Measurements from ENCODE around the gene EMCN. TPM values are rescaled to one million over a fixed set of nuclear protein-coding genes. Genes with fewer than 3 reads are reported as not detected.
A peak's percentile ranks its signal among the peaks of the same experiment; 100 is the strongest.

The EMCN gene
- total and polyA plus RNA-seq, 9 of the 15 experiments (the other 6 are each of a cell fraction or from before 2014, with no cell fraction given) = not detected

- TF ChIP-seq MITF (IDR thresholded peaks at IDR 0.05) (no peak), RBM25 (IDR thresholded peaks at IDR 0.05; ENCODE audit: low read depth, low read length, severe bottlenecking) (no peak), ZNF184 (CRISPR knock-in tag; IDR thresholded peaks at IDR 0.05) (no peak), GTF2A2 (tag; IDR thresholded peaks at IDR 0.05) (no peak)
- H3K9me3 ChIP-seq (replicated peaks; ENCODE audit: control insufficient read depth, insufficient read depth, low read depth, low read length) = no peaks in the 10 kb centered on the region
- H3K27ac ChIP-seq (ENCODE audit: extremely low read depth, low read depth, low read length) = no peak overlapping the region
- no peak for FAIRE-seq
- no peak overlapping the region for H3K9ac ChIP-seq (ENCODE audit: insufficient read depth in 1 of 2, low read depth in 2 of 2, low read length in 2 of 2)
- intact Hi-C loops (cut with micrococcal nuclease) (no loop called here), in situ Hi-C loops (cut with MboI) (no loop called here)
- no peaks in the 10 kb centered on the region for H3K36me3 ChIP-seq (ENCODE audit: control insufficient read depth, insufficient read depth, low read length)
- no peaks in the 10 kb centered on the region for H3K9me1 ChIP-seq (ENCODE audit: control insufficient read depth, insufficient read depth, low read length)
- no peak overlapping the region for H3K4me3 ChIP-seq
- no peaks in the 10 kb centered on the region for H4K20me1 ChIP-seq (replicated peaks; ENCODE audit: control insufficient read depth, insufficient read depth, low read length)
- no TSS peak for BruUV-seq (replicated peaks)
- H3K4me2 ChIP-seq (ENCODE audit: insufficient read depth, low read length) = no peak overlapping the region
- H3K27me3 ChIP-seq (ENCODE audit: control insufficient read depth in 2 of 2, insufficient read depth in 2 of 2, low read length in 2 of 2) = no peaks in the 10 kb centered on the region
- no peaks in the 10 kb centered on the region for H3K79me2 ChIP-seq (ENCODE audit: control insufficient read depth, insufficient read depth, low read length)
- no peak overlapping the region for H2AFZ ChIP-seq (ENCODE audit: low read depth, low read length)
- no peaks in the 10 kb centered on the region for H3K4me1 ChIP-seq (replicated peaks in 1 of 2; ENCODE audit: control insufficient read depth in 2 of 2, insufficient read depth in 2 of 2, low read length in 2 of 2)
- POLR2A ChIA-PET = no interaction called here
- no peak for ATAC-seq
- CTCF ChIA-PET (ENCODE audit: low intra/inter-chr PET ratio) = no interaction called here
- DNase-seq (ENCODE audit: extremely low read depth in 1 of 4, low spot score in 3 of 4) = no peak
Observed at GRCh38 chr4:100497791-100498190, 20.0 kb downstream of the EMCN start.

GRCh38 chr4:100495074-100495473, 22.7 kb downstream of the EMCN start:
- no TSS peak for BruUV-seq (replicated peaks)
- Histone ChIP-seq H3K4me1 (replicated peaks in 1 of 2; ENCODE audit: control insufficient read depth in 2 of 2, insufficient read depth in 2 of 2, low read length in 2 of 2) (no peaks in the 10 kb centered on the region), H2AFZ (ENCODE audit: low read depth, low read length) (no peak overlapping the region), H3K9ac (ENCODE audit: insufficient read depth in 1 of 2, low read depth in 2 of 2, low read length in 2 of 2) (no peak overlapping the region), H3K4me2 (ENCODE audit: insufficient read depth, low read length) (no peak overlapping the region), H3K9me3 (replicated peaks; ENCODE audit: control insufficient read depth, insufficient read depth, low read depth, low read length) (no peaks in the 10 kb centered on the region), H3K79me2 (ENCODE audit: control insufficient read depth, insufficient read depth, low read length) (no peaks in the 10 kb centered on the region), H4K20me1 (replicated peaks; ENCODE audit: control insufficient read depth, insufficient read depth, low read length) (no peaks in the 10 kb centered on the region), H3K27me3 (ENCODE audit: control insufficient read depth in 2 of 2, insufficient read depth in 2 of 2, low read length in 2 of 2) (no peaks in the 10 kb centered on the region), H3K36me3 (ENCODE audit: control insufficient read depth, insufficient read depth, low read length) (no peaks in the 10 kb centered on the region), H3K27ac (ENCODE audit: extremely low read depth, low read depth, low read length) (no peak overlapping the region), H3K9me1 (ENCODE audit: control insufficient read depth, insufficient read depth, low read length) (no peaks in the 10 kb centered on the region), H3K4me3 (no peak overlapping the region)
- 0% methylated on average over 1 of the region's 1 CpG for WGBS (ENCODE audit: insufficient coverage, low coverage, missing lambda C conversion rate)
- FAIRE-seq (no peak), DNase-seq (ENCODE audit: extremely low read depth in 1 of 4, low spot score in 3 of 4) (no peak), ATAC-seq (no peak)
- POLR2A ChIA-PET = no interaction called here
- intact Hi-C loops (cut with micrococcal nuclease) (no loop called here), in situ Hi-C loops (cut with MboI) (no loop called here)
- CTCF ChIA-PET (ENCODE audit: low intra/inter-chr PET ratio) = no interaction called here
- TF ChIP-seq SAFB2 (IDR thresholded peaks at IDR 0.05; ENCODE audit: borderline replicate concordance, low read depth, low read length, severe bottlenecking) (no peak), ZNF316 (IDR thresholded peaks at IDR 0.05) (peak; percentile 30; the same call in 1 of the 2 replicates), ZNF609 (CRISPR knock-in tag; IDR thresholded peaks at IDR 0.05; ENCODE audit: borderline replicate concordance) (no peak), MAFK (IDR thresholded peaks at IDR 0.05; ENCODE audit: low read length) (peak; percentile 16; the same call in 1 of the 2 replicates), ADNP (tag; IDR thresholded peaks at IDR 0.05) (no peak), MAFF (IDR thresholded peaks at IDR 0.05; ENCODE audit: low read length) (peak; percentile 10; the same call in 1 of the 2 replicates), KAT8 (IDR thresholded peaks at IDR 0.05; ENCODE audit: low read depth) (no peak)

Data from K562 (cell line).